ENCODE results near the gene DYRK1B.
"Not testable (repeated sequence)": the region's sequence is repeated elsewhere in the genome, so short reads cannot be mapped to it uniquely, and the experiment has no call there.

The DYRK1B gene

DNA sequence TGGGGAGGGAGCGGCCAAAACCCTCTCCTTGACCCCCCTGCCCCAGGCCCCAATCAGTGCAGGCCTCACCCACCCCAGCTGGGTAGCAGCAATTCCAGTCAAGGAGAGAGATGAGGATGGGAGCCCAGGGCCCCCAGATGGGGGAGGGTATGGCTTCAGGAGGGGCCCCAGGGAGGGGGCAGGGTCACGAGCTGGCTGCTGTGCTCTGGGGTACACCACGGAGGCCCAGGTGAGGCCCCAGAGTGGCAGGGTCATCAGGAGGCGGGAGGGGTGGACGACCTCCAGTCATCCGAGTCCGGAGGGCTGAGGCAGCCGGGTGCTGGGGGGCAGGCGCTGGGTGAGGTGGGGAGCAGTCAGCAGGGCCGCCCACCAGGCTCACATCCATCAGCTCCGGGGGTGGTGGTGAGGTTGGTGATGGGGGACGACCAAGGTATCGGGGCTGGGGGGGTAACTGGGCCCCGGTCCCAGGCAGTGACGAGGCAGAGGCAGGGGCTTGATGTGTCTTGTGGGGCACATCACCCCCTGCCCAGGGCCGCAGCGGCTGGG, 8.4 kb downstream of the DYRK1B start:
- Histone ChIP-seq H3K9ac (ENCODE audit: low read length) (no peak overlapping the region), H3K27ac (ENCODE audit: low read depth, low read length) (no peak overlapping the region), H3K27me3 (ENCODE audit: control insufficient read depth, insufficient read depth, low read length) (no peaks in the 10 kb centered on the region), H3K36me3 (ENCODE audit: control insufficient read depth, insufficient read depth, low read length) (peaks cover 21% of the 10 kb centered on the region), H3K4me3 (ENCODE audit: low read length) (no peak overlapping the region), H3K4me1 (ENCODE audit: control insufficient read depth, insufficient read depth, low read length) (peaks cover 5% of the 10 kb centered on the region)

GRCh38 chr19:39825093-39825463, 8.9 kb downstream of the DYRK1B start:
- Histone ChIP-seq H3K4me1 (ENCODE audit: control insufficient read depth, insufficient read depth, low read length) (peaks cover 5% of the 10 kb centered on the region), H3K27ac (ENCODE audit: low read depth, low read length) (no peak overlapping the region)

GRCh38 chr19:39824143-39825092, 9.5 kb downstream of the DYRK1B start:
- Histone ChIP-seq H3K27me3 (ENCODE audit: control insufficient read depth, insufficient read depth, low read length) (no peaks in the 10 kb centered on the region), H3K4me1 (ENCODE audit: control insufficient read depth, insufficient read depth, low read length) (peaks cover 5% of the 10 kb centered on the region), H3K36me3 (ENCODE audit: control insufficient read depth, insufficient read depth, low read length) (peaks cover 9% of the 10 kb centered on the region), H3K9ac (ENCODE audit: low read length) (peak overlapping the region; percentile 72), H3K27ac (ENCODE audit: low read depth, low read length) (peak overlapping the region; percentile 48), H3K4me3 (ENCODE audit: low read length) (peak overlapping the region; percentile 81)

More at GRCh38 chr19:39825093-39825463, 8.9 kb downstream of the DYRK1B start:
- Histone ChIP-seq H3K4me3 (ENCODE audit: low read length) (no peak overlapping the region), H3K27me3 (ENCODE audit: control insufficient read depth, insufficient read depth, low read length) (no peaks in the 10 kb centered on the region), H3K36me3 (ENCODE audit: control insufficient read depth, insufficient read depth, low read length) (peaks cover 16% of the 10 kb centered on the region), H3K9ac (ENCODE audit: low read length) (no peak overlapping the region)

GRCh38 chr19:39823686-39824085, 10.3 kb downstream of the DYRK1B start:
- Histone ChIP-seq H3K4me3 (ENCODE audit: low read length) (peak overlapping the region; percentile 81), H3K27me3 (ENCODE audit: control insufficient read depth, insufficient read depth, low read length) (no peaks in the 10 kb centered on the region), H3K27ac (ENCODE audit: low read depth, low read length) (no peak overlapping the region), H3K36me3 (ENCODE audit: control insufficient read depth, insufficient read depth, low read length) (peaks cover 8% of the 10 kb centered on the region), H3K4me1 (ENCODE audit: control insufficient read depth, insufficient read depth, low read length) (peaks cover 5% of the 10 kb centered on the region), H3K9ac (ENCODE audit: low read length) (peak overlapping the region; percentile 13)

GRCh38 chr19:39820696-39821095, 13.3 kb downstream of the DYRK1B start:
- H3K27me3 ChIP-seq (ENCODE audit: control insufficient read depth, insufficient read depth, low read length), result no peaks in the 10 kb centered on the region
- no peak overlapping the region for H3K9ac ChIP-seq (ENCODE audit: low read length)
- no peak overlapping the region for H3K27ac ChIP-seq (ENCODE audit: low read depth, low read length)
- no peaks in the 10 kb centered on the region for H3K36me3 ChIP-seq (ENCODE audit: control insufficient read depth, insufficient read depth, low read length)
- H3K4me1 ChIP-seq (ENCODE audit: control insufficient read depth, insufficient read depth, low read length), result peaks cover 5% of the 10 kb centered on the region
- H3K4me3 ChIP-seq (ENCODE audit: low read length), result no peak overlapping the region

GRCh38 chr19:39819786-39820185, 14.2 kb downstream of the DYRK1B start:
- Histone ChIP-seq H3K27me3 (ENCODE audit: control insufficient read depth, insufficient read depth, low read length) (no peaks in the 10 kb centered on the region), H3K27ac (ENCODE audit: low read depth, low read length) (no peak overlapping the region), H3K4me1 (ENCODE audit: control insufficient read depth, insufficient read depth, low read length) (peaks cover 5% of the 10 kb centered on the region), H3K9ac (ENCODE audit: low read length) (no peak overlapping the region), H3K36me3 (ENCODE audit: control insufficient read depth, insufficient read depth, low read length) (no peaks in the 10 kb centered on the region), H3K4me3 (ENCODE audit: low read length) (no peak overlapping the region)

- H3K27ac ChIP-seq (ENCODE audit: low read depth, low read length), result no peak overlapping the region
- peaks cover 2% of the 10 kb centered on the region for H3K4me1 ChIP-seq (ENCODE audit: control insufficient read depth, insufficient read depth, low read length)
- H3K36me3 ChIP-seq (ENCODE audit: control insufficient read depth, insufficient read depth, low read length), result no peaks in the 10 kb centered on the region
- H3K4me3 ChIP-seq (ENCODE audit: low read length), result no peak overlapping the region
- H3K27me3 ChIP-seq (ENCODE audit: control insufficient read depth, insufficient read depth, low read length), result no peaks in the 10 kb centered on the region
- no peak overlapping the region for H3K9ac ChIP-seq (ENCODE audit: low read length)
Measured at GRCh38 chr19:39818626-39819097, 15.3 kb downstream of the DYRK1B start.

GRCh38 chr19:39817888-39818561, 15.9 kb downstream of the DYRK1B start:
- no peaks in the 10 kb centered on the region for H3K27me3 ChIP-seq (ENCODE audit: control insufficient read depth, insufficient read depth, low read length)
- no peak overlapping the region for H3K4me3 ChIP-seq (ENCODE audit: low read length)
- no peak overlapping the region for H3K27ac ChIP-seq (ENCODE audit: low read depth, low read length)
- H3K9ac ChIP-seq (ENCODE audit: low read length), result no peak overlapping the region
- H3K36me3 ChIP-seq (ENCODE audit: control insufficient read depth, insufficient read depth, low read length), result peaks cover 4% of the 10 kb centered on the region
- no peaks in the 10 kb centered on the region for H3K4me1 ChIP-seq (ENCODE audit: control insufficient read depth, insufficient read depth, low read length)

- Histone ChIP-seq H3K4me1 (ENCODE audit: control insufficient read depth, insufficient read depth, low read length) (no peaks in the 10 kb centered on the region), H3K27ac (ENCODE audit: low read depth, low read length) (no peak overlapping the region), H3K9ac (ENCODE audit: low read length) (no peak overlapping the region), H3K4me3 (ENCODE audit: low read length) (no peak overlapping the region), H3K36me3 (ENCODE audit: control insufficient read depth, insufficient read depth, low read length) (peaks cover 4% of the 10 kb centered on the region), H3K27me3 (ENCODE audit: control insufficient read depth, insufficient read depth, low read length) (no peaks in the 10 kb centered on the region)
Measured at GRCh38 chr19:39816287-39817048, 17.5 kb downstream of the DYRK1B start.

GRCh38 chr19:39814595-39814994, 19.4 kb downstream of the DYRK1B start:
- H3K4me1 ChIP-seq (ENCODE audit: control insufficient read depth, insufficient read depth, low read length), result no peaks in the 10 kb centered on the region
- no peak overlapping the region for H3K27ac ChIP-seq (ENCODE audit: low read depth, low read length)
- no peak overlapping the region for H3K9ac ChIP-seq (ENCODE audit: low read length)
- H3K27me3 ChIP-seq (ENCODE audit: control insufficient read depth, insufficient read depth, low read length), result no peaks in the 10 kb centered on the region
- no peak overlapping the region for H3K4me3 ChIP-seq (ENCODE audit: low read length)
- peaks cover 4% of the 10 kb centered on the region for H3K36me3 ChIP-seq (ENCODE audit: control insufficient read depth, insufficient read depth, low read length)

- H3K27ac ChIP-seq (ENCODE audit: low read depth, low read length); H3K4me3 ChIP-seq (ENCODE audit: low read length); H3K36me3 ChIP-seq (ENCODE audit: control insufficient read depth, insufficient read depth, low read length); H3K9ac ChIP-seq (ENCODE audit: low read length); H3K27me3 ChIP-seq (ENCODE audit: control insufficient read depth, insufficient read depth, low read length); H3K4me1 ChIP-seq (ENCODE audit: control insufficient read depth, insufficient read depth, low read length): not testable (repeated sequence)
Measured at GRCh38 chr19:39814111-39814510, 19.9 kb downstream of the DYRK1B start.
